ENCODE results near the gene ARHGEF6.
"Not testable (repeated sequence)": the region's sequence is repeated elsewhere in the genome, so short reads cannot be mapped to it uniquely, and the experiment has no call there.

The ARHGEF6 gene, protein sequence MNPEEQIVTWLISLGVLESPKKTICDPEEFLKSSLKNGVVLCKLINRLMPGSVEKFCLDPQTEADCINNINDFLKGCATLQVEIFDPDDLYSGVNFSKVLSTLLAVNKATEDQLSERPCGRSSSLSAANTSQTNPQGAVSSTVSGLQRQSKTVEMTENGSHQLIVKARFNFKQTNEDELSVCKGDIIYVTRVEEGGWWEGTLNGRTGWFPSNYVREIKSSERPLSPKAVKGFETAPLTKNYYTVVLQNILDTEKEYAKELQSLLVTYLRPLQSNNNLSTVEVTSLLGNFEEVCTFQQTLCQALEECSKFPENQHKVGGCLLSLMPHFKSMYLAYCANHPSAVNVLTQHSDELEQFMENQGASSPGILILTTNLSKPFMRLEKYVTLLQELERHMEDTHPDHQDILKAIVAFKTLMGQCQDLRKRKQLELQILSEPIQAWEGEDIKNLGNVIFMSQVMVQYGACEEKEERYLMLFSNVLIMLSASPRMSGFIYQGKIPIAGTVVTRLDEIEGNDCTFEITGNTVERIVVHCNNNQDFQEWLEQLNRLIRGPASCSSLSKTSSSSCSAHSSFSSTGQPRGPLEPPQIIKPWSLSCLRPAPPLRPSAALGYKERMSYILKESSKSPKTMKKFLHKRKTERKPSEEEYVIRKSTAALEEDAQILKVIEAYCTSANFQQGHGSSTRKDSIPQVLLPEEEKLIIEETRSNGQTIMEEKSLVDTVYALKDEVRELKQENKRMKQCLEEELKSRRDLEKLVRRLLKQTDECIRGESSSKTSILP

DNA sequence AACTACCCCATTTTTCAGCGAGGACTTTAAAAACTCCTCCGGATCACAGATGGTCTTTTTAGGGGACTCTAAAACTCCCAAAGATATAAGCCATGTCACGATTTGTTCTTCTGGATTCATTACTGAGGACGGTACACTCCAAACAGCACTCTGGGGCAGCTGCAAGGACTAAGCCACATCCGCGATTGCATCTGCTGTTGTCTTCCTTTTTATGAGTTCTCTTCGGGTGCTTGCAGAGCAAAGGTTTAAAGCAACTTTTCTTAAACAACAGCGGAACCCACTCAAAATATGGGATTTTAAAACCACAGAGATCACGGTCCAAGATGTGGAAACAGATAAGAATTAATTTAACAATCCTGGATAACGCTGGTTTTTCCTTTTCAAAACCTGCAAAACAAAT lies at the start of gene ARHGEF6:
Gene ARHGEF6, minus strand, starts transcription at position 170 of the 400 bp plus-strand sequence. Its CDS starts 50 bp downstream, at position 120.
- no peak for DNase-seq

DNA sequence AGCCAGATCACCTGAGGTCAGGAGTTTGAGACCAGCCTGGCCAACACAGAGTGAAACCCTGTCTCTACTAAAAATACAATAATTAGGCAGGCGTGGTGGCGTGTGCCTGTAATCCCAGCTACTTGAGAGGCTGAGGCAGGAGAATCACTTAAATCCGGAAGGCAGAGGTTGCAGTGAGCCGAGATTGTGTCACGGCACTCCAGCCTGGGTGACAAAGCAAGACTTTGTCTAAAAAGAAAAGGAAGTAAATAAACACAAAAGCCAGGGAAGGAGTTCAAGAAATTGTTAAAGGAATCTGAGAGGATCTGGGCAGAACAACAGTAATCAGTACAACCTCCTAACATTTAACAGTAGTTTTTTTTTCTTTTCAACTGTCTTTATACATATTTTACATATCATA lies 48.7 kb upstream of the ARHGEF6 start:
- DNase-seq: no peak

DNA sequence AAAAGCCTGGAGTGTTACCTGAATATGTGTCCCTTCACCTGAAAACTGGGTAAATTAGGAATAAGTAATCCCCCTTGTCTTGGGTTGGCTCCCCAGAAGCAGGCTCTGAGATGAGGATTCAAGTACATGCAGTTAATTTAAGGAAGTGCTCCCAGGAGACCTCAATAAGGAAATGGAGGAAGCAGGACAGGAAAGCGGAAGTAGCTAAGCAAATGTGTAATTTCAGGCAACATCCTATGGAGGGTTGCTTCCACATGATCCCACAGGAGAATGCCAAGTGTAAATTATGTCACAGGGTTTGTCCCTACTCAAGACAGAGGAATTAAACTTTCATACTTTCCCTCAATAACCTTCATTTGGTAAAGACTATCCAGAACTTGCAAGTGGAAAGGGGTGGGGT lies 48.1 kb upstream of the ARHGEF6 start:
- DNase-seq: no peak

DNA sequence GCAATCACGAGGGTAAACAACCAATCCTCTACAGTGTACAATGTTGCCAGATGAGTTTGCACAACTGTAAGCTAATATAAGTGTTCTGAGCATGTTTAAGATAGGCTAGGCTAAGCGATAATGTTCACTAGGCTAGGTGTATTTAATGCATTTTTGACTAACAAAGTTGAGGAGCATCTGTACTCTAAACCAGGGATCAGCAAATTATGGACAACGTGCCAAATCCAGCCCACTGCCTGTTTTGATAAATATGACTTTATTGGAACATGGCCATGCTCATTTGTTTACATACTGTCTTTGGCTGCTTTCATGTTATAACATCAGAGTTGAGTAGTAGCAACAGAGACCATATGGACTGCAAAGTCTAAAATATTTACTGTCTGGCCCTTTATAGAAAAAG lies 46.3 kb upstream of the ARHGEF6 start:
- DNase-seq: no peak

DNA sequence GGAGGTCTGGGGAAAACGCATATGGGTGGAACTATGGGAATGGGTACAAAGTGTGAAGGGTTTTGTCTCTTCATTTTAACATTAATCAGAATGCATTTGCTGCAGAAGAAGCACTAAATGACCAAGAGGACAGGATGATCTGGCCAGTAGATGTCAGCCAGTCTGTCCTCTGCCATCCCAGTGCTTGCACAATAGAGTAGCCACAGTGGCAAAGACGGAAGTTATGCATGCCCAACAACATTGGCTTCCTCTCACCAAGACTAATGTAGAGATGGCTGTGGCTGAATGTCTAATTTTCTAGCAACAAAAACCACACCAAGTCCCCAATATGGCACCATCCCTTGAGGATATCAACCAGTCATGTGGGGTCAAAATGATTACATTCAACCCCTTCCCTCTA lies 45.0 kb upstream of the ARHGEF6 start:
- no peak for DNase-seq

DNA sequence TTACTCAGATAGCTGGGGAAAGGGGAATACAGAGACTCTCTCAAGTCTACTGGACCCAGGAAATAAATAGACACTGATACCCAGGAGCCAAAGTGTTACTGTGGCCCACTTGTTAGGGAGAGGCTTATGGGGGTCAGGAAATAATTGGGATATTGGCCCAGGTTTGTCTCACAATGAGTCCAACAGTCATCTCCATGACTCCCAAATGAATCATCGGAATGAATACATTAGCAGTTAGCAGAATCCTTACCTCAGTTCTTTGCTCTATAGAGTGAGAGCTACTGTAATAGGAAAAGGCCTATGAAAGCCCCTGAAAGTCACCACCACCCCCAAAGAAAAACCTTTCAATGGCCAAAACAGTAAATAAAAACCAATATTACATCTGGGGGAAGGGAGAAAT lies 42.4 kb upstream of the ARHGEF6 start:
- DNase-seq: no peak

DNA sequence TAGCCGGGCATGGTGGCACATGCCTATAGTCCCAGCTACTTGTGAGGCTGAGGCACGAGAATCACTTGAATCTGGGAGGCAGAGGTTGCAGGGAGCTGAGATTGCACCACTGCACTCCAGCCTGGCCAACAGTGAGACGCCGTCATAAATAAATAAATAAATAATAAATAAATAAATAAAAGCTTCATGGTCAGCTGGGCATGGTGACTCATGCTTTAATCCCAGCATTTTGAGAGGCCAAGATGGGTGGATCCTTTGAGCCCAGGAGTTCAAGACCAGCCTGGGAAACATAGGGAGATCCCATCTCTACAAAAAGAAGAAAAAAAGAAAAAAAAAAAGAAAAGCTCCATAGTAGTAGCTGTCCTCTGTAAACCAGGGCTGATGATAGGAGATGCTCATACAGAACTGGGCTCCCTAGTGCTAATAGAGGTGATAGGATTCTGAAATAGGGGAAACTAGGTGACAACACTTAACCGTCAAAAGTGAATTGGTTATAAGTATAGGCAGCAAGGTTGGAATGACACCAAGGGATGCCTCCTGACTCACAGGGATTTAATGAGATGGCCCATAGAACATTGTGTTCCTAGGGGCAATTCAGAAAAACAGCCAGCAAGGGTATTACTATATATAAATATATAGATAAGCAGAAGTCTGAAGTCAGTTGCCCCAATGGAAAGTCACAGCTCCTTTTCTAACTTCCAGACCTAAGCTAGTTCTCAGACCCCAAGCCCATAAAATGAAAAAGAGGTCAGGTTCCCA lies 41.8 kb upstream of the ARHGEF6 start:
- no peak for DNase-seq

DNA sequence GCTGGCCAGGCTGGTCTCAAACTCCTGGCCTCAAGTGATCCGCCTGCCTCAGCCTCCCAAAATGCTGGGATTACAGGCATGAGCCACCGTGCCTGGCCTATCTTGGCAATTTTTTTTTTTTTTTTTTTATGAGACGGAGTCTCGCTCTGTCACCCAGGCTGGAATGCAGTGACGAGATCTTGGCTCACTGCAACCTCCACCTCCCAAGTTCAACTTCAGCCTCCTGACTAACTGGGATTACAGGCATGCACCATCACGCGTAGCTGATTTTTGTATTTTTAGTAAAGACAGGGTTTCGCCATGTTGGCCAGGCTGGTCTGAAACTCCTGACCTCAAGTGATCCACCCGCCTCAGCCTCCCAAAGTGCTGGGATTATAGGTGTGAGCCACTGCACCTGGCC lies 39.0 kb upstream of the ARHGEF6 start:
- not testable (repeated sequence) for DNase-seq

DNA sequence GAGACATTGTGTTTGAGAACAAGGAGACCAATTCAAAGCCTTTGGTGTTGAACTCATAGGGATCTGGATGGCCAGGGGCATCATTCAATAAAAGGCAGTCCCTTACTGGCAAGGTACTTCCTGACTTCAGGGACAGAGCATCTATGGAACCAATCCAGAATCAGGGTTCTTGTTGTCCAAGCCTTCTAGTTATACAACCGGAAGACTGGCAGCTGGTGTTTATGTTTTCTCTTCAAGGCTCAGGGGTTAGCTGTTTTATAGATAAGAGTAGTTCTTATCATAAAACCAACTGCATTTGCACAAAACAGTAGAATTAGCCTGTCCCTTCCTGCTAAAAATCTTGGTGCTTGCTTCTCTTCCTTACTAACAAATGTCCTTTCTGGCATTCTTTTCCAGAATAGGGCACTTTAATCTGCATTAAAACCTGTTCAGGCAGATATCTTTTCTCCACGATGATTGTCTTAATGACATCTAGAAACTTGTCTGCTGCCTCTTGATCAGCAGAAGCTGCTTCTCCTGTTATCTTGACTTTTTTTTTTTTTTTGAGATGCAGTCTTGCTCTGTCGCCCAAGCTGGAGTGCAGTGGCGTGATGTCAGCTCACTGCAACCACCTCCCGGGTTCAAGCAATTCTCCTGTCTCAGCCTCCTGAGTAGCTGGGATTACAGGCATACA lies 38.4 kb upstream of the ARHGEF6 start:
- DNase-seq: no peak

DNA sequence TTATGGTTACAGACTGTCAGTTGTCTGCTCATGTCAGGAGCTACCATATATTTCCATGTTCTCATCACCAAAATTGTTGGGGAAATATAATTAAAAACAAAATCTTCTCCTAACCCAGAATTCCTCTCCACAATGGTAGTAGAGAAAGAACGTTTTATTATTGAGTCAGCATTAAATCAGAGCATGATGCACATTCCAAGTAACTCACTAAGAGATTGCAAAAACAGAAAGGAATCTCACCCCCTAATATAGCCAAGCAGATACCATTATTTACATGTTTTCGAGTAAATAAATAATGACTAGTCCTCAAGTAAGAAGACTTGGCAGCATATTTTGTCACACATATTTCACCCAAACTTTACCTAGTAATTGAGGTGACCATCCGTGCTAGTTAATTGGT lies 36.2 kb upstream of the ARHGEF6 start:
- no peak for DNase-seq

DNA sequence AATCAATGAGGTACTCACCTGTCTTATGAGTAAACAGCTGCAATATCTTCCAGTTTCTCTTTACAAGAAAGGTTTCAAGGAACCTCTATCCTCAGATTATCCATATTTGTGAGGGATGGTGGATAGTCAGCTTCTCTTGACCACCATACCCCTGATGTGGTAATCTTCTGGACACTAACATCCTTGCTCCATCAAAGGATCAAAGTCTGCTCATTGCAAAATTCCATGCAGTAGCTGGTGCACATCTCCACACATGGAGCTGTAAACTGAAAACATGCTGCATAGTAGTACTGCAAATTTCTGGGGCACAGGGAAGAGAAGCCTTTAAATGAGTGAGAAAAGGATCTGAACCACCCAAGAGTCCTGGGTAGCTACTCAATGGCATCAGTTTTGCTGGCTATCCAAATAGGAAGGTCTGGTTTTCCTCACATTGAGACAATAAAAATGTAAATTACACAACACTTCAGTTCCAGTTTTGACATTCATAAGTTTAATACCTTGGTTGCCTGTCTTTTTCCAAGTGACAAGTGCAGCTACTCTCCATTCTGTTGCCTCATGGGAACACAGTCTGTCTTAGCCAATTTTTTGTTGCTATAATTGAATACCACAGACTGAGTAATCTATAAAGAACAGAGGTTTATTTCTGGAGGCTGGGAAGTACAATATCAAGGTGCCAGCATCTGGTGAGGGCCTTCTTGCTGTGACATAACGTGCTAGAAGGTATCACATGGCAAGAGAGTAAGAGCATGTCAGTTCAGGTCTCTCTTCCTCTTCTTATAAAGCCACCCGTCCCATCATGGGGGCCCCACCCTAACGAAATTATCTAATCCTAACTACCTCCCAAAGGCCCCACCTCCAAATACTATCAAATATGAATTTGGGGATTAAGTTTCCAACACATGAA lies 34.4 kb upstream of the ARHGEF6 start:
- DNase-seq: no peak

DNA sequence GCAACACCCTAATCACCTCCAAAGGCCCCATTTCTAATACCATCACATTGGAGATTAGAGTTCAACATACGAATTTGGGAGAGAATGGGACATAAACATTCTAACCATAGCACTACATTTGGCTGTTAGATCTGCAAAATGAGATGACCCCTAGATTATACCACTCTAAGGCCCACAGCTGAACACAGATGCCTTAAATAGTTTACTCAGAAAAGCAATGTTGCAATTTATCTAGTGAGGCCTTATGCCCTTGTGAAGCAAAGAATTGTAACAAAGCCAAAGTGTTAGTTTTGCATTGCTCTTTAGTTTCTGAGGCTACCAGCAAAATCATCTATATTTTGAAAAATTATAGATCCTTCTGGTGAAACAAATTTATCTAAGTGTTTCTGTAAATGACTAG lies 31.6 kb upstream of the ARHGEF6 start:
- DNase-seq: no peak

DNA sequence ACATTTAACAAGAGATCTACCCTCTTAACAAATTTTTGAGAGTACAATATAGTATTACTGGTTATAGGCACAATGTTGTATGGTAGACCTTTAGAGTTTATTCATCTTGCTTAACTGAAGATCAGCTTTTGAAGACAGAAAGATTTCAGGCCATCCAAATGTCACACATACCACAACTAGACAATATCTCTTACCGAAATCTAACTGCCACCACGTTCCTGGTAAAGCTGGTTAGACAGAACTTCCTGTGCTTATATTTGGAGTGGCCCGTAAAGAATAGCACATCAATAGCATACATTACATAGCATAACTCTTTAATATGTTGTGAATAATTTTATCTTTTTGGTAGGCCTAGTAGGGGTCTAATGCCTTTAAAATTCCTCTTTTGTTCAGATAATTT lies 29.8 kb upstream of the ARHGEF6 start:
- DNase-seq: no peak

DNA sequence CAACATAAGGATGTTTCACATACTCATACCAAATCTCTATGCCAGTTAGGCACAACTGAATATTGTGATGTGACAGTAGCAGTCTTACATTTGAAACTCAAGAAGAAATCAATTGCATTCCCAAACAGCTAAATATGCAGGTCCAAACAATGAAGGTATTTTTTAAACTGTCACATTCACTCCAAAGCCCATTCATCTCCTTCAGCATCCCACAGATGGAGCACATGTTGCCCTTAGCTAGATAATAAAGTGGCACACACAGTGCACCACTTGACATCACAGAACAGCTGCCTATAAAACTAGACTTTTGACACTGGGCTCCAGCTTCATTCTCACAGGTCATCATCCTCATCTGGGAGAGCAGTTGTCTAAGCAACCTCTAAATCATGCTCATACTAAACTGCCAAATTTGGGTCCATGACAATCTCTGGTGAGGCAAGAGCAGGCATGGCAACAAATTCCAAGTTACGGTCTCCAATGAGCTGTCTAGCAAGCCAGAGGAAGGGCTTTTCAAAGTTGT lies 26.2 kb upstream of the ARHGEF6 start:
- peak in 1 of 2 donors; percentile 11 for DNase-seq

DNA sequence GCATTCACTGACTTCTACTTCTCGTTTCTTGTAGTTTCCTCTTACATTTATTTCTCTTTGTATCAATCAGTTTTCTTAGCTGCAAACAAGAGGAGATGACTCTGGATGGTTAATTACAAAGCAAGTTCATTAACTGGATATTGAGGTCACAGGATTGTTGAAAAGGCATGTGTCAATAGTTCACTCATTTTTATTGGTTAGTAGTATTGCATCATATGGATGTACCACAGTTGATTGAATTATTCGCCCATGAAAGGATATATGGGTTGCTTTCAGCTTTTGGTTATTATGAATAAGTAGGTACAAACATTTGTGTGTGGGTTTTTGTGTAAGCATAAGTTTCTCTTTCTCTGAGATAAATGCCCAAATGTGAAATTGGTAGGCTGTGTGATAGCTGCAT lies 21.8 kb upstream of the ARHGEF6 start:
- no peak for DNase-seq

DNA sequence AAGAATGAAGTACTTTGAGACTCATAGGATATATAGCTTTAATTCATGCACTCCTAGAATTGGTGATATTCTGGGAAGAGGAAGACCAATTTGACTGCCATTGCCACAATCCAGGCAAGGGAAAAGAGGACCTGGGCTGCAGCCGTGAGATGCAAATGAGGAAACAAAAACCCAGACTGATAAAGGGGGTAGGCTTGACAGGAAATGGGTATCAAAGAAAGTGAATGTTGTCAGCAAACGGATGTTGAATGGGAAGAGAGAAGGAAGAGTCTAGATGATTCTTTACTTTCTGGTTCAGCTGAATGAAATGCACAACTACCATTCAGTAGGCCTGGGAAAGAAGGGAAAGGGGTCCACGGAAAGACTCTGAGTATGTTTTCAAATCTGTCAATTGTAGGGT lies 17.1 kb upstream of the ARHGEF6 start:
- no peak for DNase-seq

DNA sequence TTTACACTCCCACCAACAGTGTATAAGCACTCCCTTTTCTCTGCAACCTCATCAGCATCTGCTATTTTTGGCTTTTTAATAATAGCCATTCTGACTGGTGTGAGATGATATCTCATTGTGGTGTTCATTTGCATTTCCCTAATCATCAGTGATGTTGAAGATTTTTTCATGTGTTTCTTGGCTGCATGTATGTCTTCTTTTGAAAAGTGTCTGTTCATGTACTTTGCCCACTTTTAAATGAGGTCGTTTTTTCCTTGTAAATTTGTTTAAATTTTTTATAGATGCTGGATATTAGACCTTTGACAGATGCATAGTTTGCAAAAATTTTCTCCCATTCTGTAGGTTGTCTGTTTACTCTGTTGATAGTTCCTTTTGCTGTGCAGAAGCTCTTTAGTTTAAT lies 14.4 kb upstream of the ARHGEF6 start:
- not testable (repeated sequence) for DNase-seq

DNA sequence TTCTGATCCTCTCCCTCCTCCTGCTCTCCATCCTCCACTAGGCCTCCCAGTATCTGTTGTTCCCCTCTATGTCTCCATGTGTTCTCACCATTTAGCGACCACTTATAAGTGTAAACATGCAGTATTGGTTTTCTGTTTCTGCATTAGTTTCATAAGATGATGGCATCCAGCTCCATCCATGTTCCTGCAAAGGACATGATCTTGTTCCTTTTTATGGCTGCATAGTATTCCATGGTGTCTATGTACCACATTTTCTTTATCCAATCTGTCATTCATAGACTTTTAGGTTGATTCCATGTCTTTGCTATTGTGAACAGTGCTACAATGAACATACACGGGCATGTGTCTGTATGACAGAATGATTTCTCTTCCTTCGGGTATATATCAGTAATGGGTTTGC lies 13.9 kb upstream of the ARHGEF6 start:
- not testable (repeated sequence) for DNase-seq

DNA sequence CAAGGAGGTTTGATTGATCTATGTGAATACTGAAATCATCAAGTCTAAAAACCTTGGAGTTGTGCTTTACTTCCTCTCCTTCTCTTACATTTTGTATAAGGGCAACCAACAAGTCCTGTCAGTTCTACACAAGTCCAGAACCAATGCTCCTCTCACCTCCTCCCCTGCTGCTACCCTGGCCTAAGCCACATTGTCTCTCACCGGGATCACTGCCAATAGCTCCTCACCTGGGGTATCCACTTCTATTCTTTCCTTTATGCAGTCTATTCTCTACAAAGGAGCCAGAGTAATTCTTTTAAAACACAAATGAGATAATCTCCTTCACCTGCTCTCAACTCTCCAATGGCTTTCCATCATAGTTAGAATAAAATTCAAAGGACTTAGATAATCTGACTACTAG lies 13.3 kb upstream of the ARHGEF6 start:
- DNase-seq: no peak

DNA sequence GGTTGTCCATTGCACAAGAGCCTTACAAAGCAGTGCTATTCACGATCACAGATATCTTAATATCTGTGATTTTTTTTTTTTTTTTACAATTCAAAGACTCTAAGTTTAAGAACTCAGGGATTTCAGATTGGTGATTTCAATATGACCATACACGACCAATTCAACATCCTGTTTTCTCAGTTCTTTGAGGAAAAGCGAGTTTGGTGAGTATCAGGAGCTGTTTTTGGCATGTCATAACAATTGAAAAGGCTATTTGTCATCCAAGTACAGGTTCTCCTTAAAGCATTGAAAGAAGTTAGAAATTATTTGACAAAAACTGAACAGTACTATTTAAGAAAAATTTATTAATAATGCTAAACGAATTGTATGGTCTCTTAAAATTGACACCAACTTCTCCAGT lies 9.1 kb upstream of the ARHGEF6 start:
- no peak for DNase-seq

DNA sequence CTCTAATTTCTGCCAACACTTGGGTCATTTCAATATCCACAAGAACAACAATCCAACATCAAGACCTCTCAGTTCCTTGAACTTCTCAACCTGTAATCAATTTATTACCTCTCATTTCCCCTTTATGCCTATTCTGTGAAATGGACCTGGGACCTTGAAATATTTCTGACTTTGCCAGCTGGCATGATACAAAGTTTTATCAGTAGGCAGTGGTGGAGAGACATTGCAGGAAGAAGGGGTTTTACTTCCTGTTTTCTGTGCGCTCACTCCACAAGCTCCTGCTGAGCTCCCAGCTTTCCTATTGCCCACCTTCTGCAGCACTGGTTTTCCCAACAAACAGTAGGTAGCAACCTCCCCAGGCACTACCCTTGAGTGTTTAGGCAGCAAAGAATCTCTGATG lies 3.5 kb upstream of the ARHGEF6 start:
- no peak for DNase-seq

DNA sequence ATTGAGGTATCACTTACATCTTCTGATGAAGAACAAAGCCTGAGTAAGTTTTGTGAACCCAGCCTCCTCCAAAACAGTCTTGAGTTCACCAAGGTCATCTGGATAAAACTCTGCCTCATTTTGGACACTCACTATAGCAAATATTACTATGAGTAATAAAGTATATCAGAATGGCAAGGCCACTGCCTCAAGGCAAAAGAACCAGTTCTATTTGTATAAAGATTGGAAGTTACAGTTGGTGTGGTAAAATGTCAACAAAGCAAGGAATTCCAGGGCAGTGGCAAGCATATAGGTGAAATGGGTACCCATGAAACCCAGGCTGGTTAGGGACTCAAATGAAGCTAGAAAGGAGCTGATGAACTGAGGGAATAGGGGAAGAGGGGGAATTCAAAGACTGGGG lies 2.4 kb upstream of the ARHGEF6 start:
- DNase-seq: no peak
